HG03354 (cell line): ENCODE results near the gene WDFY4.

Source experiments
- ATAC-seq: cut with Tn5 transposase; IDR thresholded peaks from one replicate; pipeline ENCODE4 v1.9.1; 2021; ENCODE audit warnings: mild to moderate bottlenecking; ENCODE audit not compliant: unreplicated experiment, poor library complexity, severe bottlenecking

WDFY4 gene

DNA sequence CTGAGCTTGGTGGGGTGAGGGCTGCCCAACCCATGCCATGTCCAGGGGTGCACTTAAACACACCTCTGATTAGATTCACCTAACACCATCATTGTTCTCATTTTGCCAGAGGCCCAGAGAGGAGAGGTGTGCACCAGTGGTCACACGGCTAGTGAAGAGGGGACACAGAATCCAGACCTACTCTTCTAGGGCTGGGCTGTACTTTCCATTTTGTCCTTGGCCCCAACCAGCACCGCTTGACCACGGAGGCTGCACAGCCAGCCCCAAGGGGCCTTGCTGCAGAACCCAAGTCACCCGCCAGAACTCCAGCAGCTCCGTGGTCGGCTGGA, 246 bp upstream of the WDFY4 start:
- no peak for ATAC-seq

DNA sequence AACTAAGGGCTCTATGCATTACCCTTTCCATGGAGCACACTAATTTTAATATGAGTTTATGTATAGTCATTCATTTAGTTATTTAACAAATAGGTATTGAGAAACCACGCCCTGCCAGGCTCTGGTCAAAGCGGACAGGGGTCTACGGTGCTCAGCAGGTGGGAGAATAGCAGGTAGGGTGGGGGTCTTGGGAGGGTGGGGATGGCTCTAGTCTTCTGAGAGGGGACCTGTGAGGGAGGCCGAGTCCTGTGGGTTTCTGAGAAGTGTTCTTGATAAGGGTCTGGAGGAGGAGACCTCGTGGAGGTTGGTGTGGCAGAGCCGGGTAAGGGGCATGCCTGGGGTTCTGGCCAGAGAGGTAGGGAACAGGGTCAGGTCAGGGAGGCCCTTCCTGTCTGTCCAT, 1.1 kb downstream of the WDFY4 start:
- no peak for ATAC-seq

DNA sequence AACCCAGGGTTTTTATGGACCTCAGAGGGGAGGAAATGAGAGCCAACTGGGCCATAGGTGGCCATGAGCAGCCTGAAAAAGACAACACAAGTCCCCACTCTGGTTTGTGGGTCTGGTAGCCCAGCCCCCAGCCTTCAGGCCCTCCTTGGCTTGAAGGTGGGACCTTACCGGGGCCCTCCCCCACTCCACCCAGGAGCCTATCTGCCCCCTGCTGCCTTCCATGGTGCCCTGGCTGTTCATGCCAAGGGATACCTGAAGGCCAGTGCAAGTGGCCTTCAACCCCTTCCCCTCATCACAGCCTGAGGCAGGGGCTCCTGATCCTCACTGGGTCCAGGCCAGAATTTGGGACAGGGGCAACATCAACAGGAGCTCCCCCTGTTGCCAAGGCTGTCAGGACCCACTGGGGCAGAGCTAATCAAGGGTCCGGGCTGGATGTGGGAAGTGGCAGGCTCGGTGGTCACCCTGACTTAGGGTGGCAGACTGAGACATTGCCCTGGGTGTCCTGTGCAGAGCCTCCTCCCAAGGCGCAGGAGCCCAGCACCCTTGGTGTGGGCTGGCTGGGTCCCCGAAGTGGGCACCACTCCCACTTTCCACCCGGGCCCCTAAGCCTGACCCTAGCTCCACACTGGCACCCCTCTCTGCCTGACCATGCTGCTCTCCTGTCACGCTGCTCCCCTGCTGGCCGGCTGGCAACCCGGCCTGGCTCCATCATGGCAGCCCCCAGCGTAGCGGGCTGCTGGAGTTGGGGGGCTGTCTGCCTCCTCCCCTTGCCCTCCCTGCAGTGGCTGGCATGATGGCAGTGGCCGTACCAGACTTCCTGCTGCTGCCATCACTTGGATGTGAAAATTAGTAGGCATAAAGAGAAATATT, 6.4 kb downstream of the WDFY4 start:
- ATAC-seq = no peak

DNA sequence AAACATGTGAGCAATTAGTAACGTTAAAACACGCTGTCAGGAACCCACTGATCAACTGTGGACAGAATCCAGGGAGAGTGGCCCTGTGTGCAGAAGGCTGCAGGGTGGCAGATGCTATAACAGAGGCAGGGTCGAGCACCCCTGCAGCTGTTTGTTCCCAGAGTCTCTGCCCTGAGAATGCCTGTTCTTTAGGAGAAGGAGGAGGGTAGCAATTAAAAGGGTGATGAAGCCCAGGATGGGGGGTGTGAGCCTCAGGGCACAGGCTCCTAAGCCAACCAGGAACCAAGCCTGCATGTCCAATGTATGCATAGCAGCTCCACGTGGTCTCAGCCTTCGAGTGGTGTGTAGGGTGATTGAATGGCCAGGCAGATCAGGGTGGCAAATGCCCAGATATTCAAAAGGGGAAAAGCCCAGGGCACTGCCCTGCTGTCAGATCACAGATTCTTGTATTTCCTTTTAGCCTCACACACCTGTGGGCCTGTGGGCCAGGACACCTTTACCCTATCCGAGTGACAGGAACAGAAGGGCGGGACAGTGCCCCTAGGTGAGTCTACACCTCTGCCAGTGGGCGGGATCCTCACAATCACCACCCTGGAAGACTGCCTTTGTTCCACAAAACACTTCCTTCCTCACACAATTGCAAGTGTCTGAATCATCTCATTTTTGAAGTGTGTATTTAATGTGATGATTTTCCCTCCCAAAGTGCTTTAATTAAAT, 7.3 kb downstream of the WDFY4 start:
- no peak for ATAC-seq

DNA sequence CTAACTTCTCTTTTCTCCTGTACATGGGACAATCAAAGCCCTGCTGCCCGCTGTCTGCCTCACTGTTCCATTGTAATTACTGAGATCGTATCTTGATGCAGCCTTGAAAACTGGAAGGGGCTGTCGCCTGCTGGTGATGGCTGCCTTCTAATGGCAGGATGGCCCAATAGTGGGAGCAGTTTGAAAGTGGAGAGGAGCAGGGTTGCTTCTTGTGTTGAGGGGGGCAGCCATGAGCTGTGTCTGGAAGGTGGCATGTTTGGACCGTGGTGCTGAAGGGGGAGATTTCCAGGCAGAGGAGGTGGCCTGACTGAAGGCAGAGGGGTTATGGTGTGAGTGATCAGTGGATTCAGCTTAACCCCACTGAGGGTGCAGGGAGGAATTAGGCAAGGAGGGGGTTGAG, 8.1 kb downstream of the WDFY4 start:
- ATAC-seq = no peak

DNA sequence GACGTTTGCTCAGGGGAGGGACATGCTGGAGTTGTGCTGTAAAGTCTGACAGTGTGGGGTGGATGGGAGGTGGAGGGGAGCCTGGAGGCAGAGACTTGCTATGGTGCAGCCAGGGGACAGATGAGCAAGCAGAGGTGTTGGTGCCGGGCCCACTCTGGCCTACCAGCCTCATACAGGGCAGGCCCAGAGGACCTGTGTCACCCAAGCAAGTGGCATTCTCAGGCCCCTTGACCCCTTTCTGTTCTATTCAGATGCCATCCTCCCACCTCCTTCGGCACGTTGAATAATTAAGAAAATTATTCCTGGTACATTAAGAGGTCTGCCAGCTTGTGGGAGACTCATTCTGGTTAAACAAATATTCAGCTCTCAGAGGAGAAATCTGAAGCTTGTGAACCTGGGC, 8.5 kb downstream of the WDFY4 start:
- no peak for ATAC-seq

DNA sequence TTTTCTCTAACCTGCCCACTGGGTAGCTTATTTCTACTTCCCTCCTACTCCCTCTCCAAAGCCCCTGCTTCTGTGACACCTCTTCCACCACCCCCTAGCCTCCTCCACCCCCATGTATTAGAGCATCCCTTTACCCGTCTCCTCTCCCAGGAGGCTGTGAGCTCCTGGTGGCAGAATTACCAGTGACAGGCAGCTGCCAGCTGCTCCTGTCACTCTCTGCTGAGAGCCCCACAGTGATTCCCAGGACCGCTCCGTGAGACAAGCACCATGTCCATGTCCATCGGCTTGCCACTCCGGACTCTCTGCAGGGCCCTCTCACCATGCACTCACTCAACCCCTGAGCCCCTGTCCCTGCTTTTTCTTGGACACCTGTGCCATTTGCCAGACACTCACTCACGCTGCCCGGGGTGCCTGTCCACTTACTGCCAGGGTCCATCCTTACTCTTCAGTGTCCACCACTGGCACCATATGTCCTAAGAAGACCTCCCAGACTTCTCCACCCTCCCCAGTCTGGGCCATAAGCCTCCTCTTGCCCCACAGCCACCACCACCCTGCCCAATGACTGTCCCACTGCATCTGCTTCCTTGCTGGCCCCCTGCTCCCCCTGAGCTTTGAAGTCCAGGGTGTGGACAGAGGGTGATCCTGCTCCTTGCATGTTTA, 9.8 kb downstream of the WDFY4 start:
- no peak for ATAC-seq

DNA sequence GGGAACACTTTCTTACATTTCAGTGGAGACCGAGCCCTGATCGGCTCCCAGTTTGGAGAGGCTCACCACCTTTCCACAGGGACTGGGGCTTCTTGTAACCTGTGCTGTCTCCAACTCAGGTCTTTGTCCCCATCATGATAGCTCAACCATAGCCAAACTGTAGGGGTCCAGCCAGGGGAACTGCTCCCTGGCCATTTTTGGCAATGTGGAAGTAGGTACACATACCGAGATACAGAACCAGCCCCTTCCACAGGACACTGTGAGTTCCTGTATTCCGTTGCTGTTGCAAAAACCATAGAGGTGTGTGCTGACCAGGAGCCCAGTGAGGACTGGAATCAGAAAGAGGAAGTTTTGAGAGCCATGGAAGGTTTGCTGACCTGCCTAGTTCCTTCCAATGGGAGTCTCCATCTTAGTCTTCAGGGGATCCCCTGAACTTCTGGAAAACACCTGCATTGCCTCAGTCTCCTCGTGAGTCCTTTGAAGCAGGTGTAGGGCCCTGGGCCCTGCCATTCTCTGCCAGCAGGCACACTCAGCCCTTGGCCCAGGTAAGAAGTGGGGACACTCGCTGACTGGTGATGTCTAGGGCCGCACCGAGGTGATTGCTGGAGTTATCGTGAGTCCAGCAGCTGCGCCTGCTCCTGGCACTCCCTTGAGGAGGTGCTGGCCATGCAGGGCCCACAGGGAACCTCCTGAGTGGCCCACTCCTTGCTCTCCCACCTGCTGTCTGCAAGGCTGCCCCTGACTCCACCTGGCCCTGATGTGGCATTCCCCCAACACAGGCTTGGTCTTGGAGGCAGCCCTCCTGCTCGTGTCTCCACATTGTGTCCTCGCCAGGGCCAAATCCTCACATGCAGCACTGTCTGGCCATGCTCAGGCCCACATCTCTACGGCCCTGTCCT, 11.2 kb downstream of the WDFY4 start:
- no peak for ATAC-seq

DNA sequence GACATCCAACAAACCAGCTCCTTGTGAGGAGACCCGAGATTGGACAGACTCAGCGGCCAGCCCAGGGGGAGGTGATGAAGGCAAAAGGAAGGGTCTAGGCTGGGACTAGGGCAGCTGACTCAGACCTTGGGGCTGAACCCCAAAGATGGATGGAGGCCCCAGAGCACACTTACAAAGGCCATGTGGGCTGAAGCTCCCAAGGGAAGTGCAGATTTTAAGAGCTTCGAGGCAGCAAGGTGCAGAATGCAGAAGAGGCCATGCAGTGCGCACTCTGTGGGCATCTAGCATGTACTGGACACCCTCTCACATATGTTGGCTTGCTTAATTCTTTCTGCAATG, 11.8 kb downstream of the WDFY4 start:
- ATAC-seq = no peak

DNA sequence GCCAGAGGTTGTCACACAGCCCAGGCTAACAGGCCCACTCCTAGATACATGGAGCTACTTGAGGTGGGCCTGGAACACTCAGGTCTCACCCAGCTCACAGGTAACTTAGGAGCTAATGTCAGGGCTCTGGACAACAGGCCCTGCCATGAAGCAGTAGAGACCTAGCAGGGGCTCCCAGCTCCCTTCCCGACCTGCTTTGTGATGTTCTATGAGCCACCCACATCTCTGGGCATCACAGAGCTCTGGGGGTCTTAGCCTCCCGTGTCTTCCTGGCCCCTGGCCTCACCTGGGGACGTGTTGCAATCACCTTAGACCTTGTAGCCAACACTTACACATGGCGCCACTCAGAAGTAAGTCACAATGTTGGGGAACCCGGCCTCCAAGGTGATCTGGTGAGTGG, 12.4 kb downstream of the WDFY4 start:
- no peak for ATAC-seq

DNA sequence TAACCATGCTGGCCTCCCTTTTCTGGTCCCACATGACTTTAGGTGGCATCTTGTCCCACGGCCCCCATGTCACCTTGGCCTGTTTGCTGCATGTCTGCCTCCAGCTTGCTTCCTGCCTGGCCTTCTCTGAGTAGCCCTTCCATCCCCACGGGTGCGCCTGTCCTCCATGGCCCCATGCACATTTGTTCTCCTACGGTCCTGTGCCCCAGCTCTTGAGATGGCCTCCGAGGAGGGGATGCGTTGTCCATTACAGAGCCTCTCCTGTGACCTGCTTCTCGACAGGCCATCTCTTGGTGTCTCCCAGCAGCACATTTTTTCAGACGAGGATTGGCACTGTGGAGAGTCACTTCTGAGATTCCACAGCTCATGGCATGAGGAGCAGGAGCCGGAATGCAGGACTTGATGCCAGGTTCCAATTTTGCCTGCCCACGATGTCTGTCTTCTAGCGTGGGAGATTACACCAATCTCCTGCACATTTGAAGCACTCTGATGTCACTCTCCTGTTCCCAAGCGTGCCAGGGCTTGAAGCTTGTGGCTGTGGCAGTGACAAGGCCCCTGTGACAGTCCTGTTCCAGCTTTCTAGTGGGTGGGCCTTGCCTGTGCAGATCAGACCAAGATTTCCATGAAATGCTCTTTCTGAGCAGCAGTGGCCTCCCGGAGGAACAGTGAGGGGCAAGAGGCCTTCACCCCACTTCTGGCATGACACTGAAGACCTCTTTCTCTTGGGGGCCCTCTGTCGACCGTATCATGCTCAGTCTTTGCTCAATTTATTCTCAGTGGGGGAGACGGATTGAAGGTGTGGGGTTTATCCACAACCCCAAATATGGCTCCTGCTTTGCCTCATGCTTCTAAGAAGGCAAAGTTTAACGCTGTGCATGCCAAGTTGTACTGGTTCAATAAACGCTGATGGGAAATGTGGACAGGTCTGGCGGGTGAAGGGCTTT, 13.4 kb downstream of the WDFY4 start:
- no peak for ATAC-seq

DNA sequence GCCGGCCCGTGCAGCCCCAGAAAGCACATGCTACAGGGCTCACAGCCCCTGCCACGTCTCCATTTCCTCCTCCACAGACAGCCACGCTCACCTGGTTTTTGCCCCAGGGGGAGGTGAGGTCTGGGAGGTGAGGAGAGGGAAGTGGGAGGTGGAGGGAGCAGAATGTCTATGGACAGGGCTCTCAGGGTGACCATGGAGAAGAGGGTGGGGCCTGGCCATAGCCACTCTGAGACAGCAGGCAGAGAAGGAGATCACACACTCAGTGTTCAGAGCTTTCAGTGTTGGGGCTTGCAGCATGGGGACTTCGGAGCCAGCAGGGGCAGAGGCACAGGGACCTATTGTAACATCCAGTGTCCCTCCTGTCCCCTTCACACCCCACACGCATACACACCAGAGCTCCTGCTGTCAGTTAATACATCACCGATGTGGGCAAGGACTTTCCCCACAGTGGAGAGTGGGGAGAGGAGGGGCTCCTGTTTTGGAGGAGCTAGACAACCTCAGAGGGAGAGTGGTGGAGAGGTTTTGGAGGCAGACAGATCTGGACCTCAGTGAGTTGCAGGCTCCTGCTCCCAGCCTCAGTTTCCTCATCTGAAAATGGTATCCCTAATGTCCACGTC, 14.4 kb downstream of the WDFY4 start:
- ATAC-seq = peak; percentile 47

DNA sequence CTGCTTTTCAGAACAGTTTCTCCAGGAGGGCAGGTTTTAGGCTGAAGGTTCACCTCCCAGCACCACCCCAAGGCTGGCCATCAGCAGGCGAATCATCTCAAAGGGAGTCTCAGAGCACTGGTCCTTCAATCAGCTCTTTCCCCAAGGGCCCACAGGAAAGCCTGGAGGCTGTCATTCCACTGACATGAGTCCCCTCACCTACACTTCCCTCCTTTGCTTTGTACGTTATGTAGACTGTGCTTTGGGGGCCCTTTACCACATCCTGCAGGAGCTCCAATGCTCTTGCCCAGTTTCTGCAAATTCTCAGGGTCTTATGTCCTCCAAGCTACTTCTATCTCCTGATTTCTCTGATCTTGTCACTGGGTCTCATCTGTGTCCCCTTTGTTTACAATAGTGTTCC, 15.4 kb downstream of the WDFY4 start:
- no peak for ATAC-seq

DNA sequence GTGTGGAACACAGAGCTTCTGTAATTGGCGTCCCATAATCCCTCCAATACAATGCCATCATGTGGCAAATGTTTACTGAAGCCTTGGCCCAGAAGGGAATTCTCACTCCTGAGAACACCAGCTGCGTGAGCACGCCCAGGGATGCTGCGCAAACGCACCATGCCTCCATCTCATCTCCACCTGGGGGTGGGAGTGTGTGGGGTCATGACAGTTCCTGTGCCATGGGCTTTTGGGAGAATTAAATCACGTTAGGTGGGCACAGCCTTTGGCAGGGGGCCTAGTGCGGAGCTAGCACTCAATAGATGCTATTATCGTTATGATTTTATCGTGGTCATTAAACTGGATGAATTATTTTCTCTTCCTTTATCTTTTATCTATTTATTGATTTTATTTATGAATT, 15.8 kb downstream of the WDFY4 start:
- ATAC-seq = no peak

DNA sequence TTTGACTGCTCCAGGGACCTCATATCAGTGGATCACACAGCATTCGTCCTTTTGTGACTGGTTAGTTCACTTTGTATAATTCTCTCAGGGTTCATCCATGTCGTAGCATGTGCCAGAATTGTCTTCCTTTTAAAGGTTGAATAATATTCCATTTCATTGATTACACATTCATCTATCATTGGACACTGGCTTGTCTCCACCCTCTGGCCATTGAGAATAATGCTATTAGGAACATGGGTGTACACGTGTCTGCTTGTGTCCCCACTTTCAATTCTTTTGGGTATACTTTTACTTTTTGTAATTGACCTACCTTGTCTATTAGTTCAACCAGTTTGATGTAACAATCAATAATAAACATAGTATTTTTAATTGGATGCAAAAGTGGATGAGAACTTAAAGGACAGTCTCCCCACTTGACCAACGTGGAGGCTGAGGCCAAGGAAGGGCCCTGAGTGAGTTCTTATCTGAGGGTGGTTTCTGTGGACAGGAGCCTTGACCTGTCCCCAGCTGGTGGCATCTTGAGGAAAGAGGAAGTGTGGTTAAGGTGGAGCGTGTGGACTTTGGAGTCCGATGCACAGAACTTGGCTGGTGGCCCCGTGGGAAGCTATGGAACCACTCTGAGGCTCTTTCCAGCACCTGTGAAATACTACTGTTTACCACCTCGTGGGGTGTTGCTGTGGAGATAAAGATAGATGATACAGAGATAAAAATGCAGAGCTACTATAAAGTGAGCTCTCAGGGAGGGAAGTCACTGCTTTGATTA, 16.6 kb downstream of the WDFY4 start:
- no peak for ATAC-seq

DNA sequence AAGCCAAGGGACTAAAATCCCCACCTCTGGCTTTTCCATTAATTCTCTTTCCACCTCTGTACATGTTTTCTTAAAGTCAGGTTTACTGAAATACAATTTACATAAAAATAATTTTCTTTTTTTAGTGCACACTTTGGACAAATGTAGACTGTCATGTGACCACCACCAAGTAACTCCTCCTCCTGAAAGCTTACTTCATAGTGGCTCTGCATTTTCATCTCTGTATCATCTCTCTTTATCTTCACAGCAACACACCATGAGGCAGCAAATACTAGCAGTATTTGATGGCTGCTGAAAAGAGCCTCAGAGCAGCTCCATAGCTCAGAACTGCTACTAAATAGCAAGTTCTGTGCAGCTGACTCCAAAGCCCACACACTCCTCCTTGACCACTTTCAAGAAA, 17.3 kb downstream of the WDFY4 start:
- ATAC-seq = no peak

DNA sequence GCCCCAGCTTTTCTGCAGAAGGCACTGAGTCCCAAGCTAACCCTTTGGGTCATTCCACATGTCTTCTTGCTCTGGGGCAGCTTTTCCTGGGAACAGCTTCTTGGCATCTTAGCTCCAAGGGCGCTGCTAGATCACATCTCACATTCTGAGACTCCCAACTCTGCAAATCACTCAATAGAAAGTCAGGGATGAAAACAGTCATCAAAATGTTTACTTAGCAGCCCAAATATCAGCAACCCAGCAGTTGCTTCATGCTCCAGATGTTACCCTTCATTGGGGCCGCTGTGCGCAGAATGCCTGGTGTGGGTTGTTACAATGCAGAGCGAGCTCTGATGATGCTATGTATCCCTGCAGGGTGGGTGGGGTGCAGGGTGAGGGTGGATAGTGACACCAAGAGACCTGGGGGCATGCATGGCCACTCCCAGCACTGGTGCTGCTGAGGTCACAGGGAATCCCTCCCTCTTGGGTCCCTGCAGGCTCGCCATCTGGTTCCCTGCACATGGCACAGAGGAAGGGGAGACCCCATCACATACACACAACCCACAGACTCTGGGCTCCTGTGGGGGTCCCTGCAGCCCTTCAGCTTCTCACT, 19.0 kb downstream of the WDFY4 start:
- ATAC-seq = no peak

DNA sequence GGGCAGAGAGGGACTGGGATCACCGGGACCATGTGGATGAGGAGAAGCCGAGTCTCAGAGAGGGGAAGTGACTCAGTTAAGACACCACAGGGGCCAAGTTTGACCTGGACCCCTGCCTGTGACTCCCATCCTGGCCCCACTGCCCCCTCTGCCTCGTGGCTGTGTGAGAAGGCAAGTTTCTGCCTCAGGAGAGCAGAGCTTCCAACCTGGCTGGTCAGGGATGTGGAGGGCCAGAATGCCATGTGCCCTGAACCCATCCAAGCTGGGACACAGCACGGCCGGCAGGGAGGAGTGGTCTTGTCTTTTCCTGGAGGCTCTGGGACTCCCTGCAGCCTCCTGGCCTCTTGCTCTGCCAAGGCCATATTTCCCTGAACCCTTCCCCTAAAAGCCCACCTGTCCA, 19.5 kb downstream of the WDFY4 start:
- ATAC-seq = no peak
